T-helper 1 cell (primary cell): ENCODE data around the gene CACNA2D3.
"Not testable (repeated sequence)": the region's sequence is repeated elsewhere in the genome, so short reads cannot be mapped to it uniquely, and the experiment has no call there.

Experiments
- DNase-seq, 5 donors: peaks; one replicate each; pipeline ENCODE4 v3.0.0-alpha.2; 2012 to 2020

CACNA2D3 gene

DNA sequence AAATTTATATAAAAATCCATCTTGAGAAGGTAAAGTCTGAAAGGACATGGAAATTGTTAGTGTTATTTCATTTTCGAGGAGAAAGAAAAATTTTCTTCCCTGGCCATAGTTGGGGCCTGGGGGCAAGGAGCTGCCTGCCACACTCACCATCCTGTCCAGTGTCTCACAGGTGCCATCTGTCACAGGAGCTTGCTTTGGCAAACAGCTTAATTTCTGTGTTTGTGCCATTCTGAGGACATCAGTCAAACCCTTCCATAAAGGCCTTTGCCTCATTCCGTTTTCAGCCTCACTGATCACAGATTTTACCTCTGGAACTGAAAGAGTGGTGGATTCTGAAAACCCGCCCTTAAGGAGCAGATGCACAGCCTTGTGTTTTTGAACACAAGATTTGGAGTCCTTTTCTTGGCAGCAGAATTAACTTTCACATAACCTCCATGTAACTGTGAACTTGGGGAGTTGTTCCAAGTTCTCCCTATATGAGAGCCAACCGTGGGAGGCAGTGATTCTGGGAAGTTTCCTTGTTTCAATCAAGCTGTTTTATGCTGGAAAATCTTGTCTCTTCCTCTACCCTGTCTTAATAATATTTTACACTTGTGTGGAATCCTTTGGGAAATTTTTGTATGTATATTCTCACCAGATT is 254.7 kb downstream of the CACNA2D3 start:
- DNase-seq: no peak

DNA sequence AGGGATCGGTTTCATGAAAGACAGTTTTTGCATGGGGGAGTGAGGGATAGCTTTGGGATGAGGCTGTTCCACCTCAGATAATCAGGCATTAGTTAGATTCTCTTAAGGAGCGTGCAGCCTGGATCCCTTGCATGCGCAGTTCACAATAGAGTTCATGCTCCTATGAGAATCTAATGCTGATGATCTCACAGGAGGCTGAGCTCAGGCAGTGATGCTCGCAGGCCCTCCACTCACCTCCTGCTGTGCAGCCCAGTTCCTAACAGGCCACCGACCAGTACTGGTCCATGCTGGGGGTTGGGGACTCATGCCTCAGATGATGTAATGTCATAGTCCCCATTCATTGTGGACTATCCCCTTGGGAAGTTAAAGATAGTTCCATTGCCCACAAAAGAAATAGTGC is 255.8 kb downstream of the CACNA2D3 start:
- no peak for DNase-seq

DNA sequence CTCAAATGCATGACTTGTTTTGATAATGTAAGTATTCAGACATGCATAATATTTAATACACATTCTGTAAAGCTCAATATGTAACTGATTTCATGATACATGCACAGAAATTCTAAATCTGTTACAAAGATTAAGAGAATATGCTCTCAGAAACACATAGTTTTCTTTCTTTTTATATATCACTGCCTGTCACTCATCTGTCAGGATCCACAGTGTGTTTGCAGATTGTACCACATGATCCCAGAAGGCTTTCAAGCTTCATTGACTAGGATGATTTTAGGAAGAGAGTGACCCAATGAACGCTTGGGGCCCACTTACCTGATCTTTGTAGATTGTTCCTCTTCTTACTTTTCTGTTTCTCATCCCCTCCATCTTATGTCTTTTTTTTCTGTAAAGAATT is 261.9 kb downstream of the CACNA2D3 start:
- no peak for DNase-seq

DNA sequence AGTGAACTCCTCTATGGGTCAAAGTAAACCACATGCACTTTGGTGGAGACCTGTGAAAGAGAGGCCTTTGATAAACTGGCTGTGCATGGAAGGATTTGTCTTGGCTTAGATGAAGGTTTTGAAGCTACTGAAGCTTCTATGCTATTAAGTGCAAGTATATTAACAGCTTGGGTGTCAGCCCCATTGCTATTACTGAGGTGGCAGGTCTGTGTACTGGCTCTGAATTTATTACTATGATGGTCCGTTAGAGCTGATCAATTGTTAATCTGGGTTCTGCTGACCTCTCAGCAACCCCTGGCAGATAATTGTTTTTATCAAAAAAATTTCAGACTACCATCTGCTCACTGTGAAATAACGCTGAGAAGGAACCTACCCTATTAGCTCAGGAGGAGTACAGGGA is 268.2 kb downstream of the CACNA2D3 start:
- DNase-seq: no peak

DNA sequence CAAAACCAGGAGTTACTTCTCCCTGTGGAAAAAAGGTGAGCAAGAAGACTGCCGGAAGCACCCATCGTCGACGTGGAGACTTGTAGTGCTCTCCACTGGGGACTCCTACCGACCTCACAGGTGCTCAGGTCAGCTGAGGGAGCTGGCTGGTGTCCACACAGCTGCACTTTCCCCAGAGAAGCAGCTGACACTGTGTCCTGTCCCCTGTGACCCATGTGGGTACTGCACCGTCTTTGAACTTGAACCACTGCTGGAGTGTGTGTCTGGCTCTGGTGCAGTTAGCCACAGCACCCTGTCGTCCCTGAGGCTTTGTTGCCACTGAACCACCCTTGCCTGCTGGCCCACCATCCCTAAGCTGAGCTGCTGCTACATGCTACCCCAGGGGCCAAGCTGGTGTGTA is 270.8 kb downstream of the CACNA2D3 start:
- DNase-seq: no peak

DNA sequence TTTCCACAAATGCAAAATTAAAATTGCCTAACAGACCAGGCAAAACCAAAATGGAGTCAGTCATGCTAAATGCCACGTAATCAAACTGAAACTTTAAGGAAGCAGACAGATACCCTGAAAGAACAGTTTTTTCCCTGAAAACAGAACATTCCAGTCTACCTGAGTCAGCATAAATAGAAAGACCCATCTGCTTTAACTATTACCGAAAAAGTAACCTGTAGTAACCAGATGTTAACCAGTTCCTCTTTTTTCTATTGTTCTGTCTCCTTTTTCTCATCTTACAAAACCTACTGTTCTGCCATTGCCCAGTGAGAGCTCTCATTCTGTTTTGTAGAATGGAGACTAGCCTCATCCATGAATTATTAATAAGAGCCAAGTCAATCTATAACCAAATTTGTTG is 286.0 kb downstream of the CACNA2D3 start:
- DNase-seq: no peak

DNA sequence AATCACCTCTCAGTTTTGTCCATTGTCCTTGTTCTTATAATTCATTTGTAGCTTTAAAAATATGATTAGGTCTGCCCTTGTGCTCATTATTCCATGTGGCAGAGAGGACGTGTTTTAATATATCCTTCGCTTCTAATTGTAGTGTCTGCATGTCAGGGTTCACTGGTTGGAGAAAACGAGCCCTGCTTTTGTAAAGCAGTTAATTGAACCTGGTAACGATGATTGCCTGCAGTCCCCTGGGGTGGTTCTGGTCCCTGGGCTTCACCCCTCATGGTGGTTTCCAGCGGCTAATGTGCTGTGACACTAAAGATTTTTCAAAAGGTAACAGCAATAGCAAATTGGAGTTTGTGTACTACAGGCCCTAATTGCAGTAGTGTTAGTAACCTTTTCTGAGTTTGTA is 299.6 kb downstream of the CACNA2D3 start:
- DNase-seq: no peak

DNA sequence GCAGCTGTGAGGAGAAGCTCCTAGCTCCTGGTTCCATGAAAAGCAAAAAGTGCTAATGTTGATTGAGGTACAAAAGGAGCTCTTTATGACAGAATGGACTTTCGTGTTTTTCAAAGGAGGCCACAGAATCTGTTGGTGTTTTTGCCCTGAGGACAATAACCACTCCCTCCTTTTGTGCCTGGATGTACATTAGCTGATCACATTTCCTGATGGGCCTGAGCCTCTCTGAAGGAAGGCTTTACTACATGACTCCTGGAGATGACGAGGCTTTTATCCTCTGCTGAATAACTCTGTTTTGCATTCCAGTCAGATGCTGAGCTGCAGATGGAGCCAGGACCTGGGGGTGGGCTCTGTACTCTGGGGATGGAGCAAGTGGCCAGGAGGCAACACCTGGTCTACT is 301.9 kb downstream of the CACNA2D3 start:
- DNase-seq: no peak

DNA sequence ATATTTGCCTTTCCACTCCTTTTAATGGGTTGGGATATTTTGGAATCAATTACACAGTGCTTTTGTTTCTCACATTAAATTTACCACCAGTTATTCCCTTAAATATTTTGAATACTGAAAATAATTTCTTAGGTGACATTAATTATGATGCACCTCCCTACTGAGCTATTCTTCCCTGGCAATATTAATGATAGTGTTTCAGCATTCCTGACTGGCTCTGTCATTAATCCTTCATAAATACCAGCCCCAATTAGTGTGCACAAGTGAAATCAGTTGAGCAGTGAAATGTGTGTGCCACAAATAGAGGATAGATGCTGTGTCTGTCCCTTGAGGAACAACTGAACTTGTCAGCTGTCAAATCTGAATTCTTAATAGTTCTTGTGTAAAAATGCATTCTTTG is 304.0 kb downstream of the CACNA2D3 start:
- no peak for DNase-seq

DNA sequence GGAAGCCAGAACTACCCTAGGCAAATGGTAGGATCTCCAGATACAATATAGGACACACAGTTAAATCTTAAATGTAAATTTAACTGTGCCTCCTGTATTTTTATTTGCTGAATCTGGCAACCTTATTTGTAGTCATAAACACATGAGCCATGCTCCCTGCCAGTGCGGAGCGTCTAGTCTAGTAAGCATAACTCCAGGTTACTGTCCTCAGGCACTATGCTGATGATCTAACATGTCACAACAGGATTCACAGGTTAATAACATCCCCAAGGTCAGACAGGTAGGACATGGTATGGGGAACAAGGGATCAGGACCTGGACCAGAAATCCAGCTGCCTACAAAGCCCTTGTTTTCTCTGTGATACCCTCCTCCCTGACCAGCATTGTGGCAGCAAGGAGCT is 305.1 kb downstream of the CACNA2D3 start:
- DNase-seq: no peak

DNA sequence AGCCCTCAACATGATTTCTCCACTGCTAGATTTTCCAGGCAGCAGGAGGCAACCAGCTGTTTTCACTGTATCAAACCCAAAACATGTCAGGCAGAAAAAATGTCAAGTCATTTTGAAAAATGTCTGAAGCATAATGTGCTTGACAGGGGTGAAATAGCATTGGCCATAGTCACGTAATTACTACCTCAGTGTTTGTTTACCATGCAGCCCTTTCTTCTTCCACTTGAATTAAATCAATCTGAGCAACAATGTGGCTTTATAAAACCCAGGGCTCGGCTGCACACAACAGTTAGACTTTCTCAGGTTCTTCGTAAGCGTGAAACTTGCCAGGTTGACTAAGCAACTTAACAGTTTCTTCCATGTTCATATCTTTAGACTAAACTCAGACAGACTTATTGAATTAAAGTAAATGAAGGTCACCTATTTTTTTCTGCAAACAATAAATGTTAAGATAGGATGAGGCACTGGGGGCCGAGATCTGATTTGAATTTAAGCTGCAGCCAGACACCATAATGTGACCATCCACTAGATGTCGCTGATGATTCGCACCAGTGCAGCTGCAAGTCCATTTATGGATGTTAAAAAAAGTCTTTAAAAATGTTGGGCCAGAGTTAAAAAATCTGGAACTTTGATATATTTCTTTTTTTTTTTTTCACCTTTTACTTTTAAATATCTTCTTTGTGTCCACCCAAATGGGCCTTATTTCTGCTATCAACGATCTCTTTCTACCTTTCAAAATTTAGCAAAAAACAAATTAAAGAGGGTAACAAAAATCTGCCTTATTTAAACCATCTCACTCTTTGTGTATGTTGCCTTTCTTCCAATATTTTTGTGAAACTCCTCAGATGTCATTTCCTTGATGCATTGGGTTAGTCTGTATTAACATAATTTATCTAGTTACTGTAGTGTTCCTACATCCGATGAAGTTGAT is 305.9 kb downstream of the CACNA2D3 start:
- peak in 1 of 5 donors; percentile 28 for DNase-seq

DNA sequence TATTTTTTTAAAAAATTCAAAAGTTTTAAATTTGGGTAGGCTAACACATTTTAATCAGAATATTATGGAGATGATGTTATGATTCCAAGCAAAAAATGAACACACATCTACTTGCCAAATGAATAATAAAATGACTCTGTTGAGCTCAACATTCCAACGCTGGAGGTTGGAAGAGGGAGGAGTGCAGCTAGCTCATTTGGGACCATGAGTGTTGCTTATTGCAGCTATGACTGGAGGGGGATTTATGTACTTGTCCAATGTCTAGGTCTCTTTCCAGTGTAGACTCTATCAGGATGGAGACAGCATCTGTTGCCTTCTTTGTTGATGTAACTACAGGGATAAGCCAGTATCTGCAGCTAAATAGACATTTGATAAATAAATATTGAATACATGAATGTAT is 310.6 kb downstream of the CACNA2D3 start:
- no peak for DNase-seq

DNA sequence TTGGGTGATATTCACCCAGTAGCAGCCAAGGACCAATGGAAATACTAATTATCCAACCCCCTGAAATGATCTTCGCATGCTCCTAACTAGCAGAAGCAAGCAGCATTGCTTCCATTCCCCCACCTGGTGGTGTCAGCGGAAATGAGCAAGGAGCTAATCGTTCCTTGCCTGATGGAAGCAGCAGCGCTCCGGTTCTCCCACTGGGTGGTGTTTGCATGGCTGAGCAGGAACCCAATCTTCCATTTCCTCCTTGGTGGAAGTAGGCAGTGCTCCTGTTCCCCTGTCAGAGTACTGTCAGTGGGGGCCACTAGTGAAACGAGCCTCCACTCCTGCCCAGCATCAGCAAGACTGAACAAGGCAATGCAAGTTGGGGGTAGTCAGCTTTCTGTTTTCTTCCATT is 311.5 kb downstream of the CACNA2D3 start:
- DNase-seq: no peak

DNA sequence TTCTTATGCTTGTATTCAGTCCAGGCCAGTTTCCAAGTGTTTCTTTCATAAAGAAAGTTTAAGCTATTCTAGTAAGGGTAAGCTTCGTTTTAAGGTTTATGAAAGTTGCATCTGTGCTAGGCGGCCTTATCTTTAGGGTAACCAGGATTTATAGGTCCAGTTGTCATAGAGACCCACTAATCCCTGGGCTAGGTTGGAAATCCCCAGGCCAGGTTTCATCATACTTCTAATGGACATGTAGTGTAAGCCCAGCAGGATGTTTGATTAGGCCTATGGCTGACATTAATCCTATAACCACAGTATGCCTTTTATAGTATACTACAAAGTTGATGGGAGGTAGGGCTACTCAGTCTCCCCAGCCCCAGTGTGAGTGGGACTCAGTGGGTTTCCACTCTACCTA is 312.4 kb downstream of the CACNA2D3 start:
- no peak for DNase-seq

DNA sequence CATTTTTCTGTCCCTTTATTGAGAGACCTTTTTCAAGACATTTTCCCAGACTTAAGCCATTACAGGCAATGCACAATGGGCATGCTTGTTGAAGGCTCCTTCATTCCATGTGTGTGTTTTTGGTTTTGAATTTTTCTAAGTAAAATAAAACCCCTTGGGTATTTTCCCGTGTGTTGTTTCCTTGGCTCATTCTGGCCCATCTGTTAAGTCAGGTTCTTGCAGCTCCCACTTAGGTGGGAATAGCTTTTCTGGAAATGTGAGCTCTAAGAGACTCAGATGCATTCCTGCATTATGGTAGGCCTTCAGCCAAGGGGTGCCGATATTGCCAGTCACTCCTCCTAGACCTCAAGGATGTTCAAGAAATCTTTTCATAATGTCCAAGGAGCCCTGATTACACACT is 314.9 kb downstream of the CACNA2D3 start:
- DNase-seq: no peak

DNA sequence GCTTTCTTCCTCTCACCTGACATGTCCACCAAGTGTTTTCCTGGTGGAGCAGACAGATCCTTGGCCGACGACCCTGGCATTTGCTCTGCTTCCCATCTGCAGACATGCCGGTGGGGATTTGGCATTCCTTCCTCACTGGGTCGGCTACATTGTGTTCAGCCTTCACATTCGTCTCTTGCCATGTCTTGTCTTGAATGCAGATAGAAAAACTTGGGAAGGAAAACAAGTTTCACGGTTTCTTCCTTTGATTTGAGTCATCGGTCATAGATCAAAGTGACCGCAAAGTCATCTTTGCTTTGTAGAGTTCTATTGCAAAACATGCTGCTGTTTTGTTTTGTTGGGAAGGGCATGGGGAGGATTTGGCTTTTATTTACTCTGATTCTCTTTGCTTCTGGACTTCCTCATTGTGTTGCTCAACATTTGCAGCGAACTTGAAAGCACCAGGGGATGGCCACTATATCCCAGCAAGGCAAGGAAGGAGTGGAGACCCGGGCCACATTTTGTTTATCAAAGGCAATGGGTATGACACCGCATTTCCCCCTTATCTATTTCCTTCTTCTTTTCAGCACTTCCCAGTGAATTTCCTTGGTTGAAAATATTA is 321.3 kb downstream of the CACNA2D3 start:
- no peak for DNase-seq

DNA sequence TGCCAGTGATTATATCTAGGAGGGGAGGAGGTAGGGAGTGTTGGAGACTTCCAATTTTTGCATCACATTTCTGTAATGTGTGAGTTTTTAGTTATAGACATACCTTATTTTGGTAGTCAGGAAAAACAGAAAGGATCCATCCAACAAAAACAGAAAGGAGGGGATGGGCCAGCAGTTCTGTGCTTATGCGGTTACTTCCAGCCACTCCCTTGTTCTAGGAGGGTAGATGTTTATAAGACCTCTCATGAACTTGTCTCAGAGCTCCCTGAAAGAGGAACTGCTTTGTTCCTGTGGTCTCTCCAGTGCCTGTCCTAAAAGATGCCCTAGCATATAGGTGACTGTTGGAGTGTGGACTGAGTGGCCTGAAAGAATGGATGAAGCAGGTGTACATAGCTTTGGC is 323.3 kb downstream of the CACNA2D3 start:
- no peak for DNase-seq

DNA sequence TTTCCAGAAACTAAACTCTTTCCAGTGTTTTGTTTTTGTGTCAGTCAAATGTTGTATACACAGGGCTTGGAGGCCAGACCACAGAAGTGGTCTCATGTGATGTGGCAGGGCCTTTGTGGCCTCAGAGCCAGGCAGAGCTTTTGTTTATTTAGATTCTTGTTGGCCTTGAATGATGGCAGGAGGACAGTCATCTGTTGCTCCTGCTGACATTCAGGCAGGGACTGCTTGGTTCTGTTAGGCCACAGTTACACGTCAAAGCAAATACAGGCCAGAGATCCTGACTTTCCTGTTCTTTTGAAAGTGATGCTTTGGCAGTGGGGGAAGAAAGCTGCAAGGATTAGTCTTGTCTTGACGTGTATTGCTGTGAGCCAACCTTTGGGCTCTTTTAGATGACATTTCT is 325.1 kb downstream of the CACNA2D3 start:
- DNase-seq: no peak

DNA sequence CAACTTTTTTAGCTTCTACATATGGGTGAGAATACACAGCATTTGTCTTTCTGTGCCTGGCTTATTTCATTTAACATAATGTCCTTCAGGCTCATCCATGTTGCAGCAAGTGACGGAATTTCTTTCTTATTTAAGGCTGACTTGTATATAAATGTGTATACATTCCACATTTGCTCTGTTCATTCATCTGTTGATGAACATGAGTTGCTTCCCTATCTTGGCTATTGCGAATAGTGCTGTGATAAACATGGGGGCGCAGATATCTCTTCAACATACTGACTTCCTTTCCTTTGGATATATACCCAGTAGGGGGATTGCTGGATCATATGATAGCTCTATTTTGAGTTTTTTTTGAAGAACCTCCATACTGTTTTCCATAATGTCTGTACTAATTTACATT is 332.5 kb downstream of the CACNA2D3 start:
- DNase-seq: no peak

DNA sequence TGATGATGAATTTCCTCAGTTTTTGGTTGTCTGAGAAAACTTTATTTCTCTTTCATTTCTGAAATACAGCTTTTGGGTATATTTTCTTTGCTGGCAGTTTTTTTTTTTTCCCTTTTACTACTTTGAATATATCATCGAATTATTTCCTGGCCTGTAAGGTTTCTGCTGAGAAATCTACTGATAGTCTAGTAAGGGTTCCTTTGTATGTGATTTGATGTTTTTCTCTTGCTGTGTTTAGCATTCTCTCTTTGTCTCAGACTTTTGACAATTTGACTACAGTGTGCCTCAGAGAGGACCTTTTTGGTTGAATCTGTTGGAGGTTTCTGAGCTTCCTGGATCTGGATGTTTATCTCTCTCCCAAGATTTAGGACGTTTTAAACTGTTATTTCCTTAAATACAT is 336.0 kb downstream of the CACNA2D3 start:
- DNase-seq: no peak

DNA sequence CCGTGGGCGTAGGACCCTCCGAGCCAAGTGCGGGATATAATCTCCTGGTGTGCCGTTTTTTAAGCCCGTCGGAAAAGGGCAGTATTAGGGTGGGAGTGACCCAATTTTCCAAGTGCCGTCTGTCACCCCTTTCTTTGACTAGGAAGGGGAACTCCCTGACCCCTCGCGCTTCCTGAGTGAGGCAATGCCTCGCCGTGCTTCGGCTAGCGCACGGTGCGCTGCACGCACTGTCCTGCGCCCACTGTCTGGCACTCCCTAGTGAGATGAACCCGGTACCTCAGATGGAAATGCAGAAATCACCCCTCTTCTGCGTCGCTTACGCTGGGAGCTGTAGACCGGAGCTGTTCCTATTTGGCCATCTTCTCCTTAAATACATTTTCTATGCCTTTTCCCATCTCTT is 342.2 kb downstream of the CACNA2D3 start:
- not testable (repeated sequence) for DNase-seq

DNA sequence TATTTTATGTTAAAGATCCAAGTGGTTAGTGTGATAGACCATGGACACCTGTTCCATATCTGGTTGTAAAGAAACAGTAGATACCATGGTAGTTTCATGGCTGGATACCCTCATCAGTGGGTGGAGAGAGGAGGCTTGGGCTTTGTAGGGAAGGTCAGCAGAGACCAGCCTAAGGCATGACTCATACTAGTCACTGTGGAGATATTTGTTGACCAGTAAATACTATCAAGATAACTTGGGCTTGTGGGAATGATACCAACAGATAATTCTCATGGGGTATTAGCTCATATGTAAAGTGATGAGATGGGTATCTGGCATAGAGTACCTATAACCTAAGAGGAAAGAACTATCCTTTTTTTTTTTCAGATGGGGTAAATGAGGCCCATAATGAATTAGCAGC is 354.5 kb downstream of the CACNA2D3 start:
- no peak for DNase-seq

DNA sequence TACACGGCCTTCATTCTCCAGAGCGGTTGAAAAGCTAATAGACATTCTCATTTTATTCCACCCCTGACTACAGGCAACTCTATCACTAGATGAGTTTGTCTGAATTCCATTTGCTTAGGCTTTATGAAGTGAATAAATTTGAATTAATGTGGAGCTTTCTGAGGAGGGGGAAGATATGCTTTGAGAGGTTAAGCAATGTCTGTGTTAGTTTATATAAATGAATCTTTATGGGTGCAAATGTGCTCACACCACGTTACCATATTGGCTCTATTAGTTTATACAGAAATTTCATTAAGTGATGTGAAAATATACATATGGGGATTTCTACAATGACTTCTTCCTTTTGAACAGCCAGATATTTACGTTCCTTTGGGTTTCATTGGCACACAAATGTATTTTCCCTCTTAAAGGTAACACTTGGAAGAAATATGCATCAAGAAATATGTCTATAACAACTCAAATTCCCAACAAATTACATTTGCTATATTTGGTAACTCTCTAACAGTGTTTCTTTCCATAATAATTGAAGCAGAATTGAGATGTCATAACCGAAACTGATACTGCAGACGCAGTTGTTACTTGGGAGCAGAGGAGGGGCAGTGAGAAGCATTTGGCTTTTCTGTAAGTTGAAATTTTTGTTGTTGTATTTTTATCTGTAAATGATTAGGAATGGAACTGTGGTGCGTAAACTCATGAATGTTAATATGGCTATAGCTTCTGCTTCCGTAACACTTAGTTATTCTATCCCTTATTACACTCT is 359.4 kb downstream of the CACNA2D3 start:
- no peak for DNase-seq
